ENCODE data around the gene MYO1B.

MYO1B gene

GRCh38 chr2:191245046-191245868 lies at the start of gene MYO1B:
TSS of gene MYO1B (plus strand) at chr2:191245404. CDS start at chr2:191276896, 31,492 bp downstream.
- peak; percentile 17 for DNase-seq

DNA sequence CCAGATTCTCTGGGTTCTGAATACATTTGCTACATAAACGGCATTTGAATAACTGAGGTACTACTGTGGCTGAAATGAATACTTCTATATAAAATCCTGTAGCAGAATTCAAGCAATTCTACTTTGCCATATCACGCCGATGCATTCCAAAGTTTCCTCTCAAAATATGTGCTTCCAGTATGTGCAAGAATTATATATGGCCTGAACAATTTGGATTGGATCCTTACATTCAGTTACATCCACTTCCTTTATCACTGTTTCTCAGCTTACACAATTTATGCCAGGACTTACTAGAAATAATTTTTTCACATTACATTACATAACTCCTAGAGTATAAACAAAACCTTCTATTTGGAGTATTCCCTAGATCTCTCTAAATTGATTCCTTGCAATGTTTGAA lies 48.1 kb upstream of the MYO1B start:
- no peak for DNase-seq

DNA sequence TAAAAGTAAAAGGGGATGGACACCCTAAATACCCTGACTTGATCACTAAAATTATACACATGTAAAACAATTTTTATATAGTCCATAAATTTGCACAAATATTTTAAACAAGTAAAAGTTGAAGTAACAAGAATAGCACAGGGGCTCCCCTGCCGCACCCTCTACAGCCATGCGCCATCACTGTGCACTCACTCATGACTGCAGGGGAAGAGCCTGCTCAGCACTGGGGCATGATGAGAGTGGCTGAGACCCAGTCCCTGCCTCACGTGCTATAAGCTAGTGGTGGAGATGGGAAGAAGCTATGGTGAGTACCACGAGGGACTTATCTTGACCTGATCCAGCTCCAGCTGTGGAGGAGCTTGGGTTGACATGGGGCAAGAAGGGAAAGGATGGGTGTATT lies 46.9 kb upstream of the MYO1B start:
- no peak for DNase-seq

- DNase-seq = no peak
Observed at GRCh38 chr2:191199929-191200512, 45.2 kb upstream of the MYO1B start.

DNA sequence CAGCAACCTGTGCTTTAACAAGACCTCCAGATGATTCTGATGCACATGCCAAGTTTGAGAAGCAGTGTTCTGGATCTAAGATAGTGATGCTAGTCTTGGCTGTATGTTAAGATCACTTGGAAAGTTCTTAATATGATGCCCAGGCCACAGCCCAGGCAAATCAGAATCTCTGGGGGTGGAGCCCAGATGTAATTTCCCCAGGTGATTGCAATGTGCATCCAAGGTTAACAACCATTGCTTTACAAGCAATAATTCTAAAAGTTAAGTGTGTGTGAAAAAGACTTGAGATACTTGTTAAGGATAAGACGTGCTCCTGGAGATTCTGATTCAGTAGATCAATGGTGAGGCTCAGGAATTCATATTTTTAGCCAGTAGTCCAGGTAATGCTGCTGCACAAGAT lies 44.3 kb upstream of the MYO1B start:
- no peak for DNase-seq

DNA sequence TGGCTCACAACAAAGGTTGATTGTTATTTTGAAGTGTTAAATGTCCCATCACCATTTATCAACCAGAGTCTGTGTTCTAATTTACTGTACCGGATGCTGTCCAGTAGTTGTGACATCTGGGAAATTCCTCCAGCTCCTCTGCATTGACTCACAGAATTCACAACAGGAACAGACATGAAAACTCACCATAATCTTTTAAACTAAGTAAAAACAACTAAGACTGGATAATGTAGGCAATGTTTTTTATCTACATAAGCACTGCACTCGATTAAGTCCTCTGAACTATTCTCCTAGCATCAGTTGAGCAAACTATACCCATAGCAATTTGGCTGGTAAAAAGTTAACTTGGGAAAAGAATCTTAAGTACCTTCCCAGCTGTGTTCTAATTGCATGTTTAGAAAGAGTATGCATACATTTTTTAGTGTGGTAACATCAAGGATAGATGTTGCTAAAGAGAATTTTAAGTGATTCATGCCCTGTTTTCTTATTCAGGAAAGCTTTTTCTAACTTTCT lies 42.9 kb upstream of the MYO1B start:
- no peak for DNase-seq

DNA sequence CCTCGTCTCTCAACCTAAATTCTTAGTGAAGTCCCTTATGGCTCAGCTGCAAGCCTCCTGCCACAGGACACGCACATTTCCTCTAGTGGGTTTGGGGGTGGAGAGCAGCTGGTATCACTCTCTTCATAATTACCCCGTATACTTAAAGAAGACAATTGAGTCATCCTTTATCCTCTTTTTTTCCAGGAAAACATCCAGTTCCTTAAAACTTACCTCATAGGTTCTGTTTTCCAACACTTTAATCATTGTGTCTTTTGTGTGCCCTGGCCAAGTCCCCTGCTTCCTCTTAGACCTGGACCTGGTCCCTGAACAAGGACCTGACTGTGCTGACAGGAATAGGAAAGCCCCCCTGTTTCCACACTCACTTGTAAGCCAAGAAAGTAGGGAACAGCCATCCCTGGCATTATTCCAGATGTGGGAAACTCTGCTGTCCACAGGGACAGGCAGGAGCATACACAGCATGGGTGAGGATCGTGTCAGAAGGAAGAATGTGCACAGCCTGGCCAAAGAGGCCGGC lies 42.3 kb upstream of the MYO1B start:
- DNase-seq = no peak

DNA sequence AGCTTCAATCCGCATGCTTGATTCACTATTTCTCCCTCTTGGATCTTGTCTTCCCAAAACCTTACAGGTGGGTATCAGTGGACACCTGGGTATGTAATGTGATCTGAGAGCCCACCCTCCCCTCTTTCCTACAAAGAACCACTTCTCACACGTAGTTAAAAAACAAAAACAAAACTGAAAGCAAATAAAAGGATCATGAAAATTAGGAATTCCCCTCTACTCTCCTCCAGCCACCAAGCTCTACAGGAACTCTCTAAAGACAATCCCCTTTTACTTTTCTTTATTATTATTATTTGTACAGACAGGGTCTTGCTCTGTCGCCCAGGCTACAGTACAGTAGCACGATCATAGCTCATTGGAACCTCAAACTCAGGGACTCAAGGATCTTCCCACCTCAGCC lies 40.8 kb upstream of the MYO1B start:
- DNase-seq = no peak

- no peak for DNase-seq
Observed at GRCh38 chr2:191206613-191207471, 38.4 kb upstream of the MYO1B start.

GRCh38 chr2:191209340-191209739 lies 35.9 kb upstream of the MYO1B start:
- no peak for DNase-seq

- no peak for DNase-seq
Observed at GRCh38 chr2:191212119-191212518, 33.1 kb upstream of the MYO1B start.

GRCh38 chr2:191213333-191213732 lies 31.9 kb upstream of the MYO1B start:
- DNase-seq = no peak

GRCh38 chr2:191215230-191215629 lies 30.0 kb upstream of the MYO1B start:
- DNase-seq = no peak

GRCh38 chr2:191215666-191216065 lies 29.5 kb upstream of the MYO1B start:
- DNase-seq = no peak

DNA sequence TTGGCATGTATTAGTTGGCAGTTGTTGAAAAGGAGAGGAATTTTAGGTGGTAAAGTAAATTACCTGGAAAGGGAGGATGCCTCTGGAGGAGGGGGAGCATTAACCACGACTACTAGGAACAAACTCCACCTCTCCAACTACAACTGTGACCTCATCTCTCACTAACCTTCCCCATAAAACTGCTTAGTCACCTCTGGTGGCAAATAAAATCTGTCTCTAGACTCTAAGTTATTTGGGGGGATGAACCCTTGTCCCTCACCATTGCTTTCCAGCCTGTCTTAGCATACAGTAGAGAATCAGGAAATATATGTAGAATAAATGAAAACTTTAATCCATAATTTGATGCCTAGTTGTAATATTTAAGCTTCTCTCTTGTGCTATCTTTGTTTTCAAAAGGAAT lies 27.6 kb upstream of the MYO1B start:
- DNase-seq = no peak

- DNase-seq = no peak
Observed at GRCh38 chr2:191218292-191218898, 26.8 kb upstream of the MYO1B start.

- DNase-seq = no peak
Observed at GRCh38 chr2:191220671-191221070, 24.5 kb upstream of the MYO1B start.

GRCh38 chr2:191221666-191222065 lies 23.5 kb upstream of the MYO1B start:
- DNase-seq = no peak

GRCh38 chr2:191222507-191222906 lies 22.7 kb upstream of the MYO1B start:
- DNase-seq = no peak

- DNase-seq = no peak
Observed at GRCh38 chr2:191222952-191223351, 22.3 kb upstream of the MYO1B start.

DNA sequence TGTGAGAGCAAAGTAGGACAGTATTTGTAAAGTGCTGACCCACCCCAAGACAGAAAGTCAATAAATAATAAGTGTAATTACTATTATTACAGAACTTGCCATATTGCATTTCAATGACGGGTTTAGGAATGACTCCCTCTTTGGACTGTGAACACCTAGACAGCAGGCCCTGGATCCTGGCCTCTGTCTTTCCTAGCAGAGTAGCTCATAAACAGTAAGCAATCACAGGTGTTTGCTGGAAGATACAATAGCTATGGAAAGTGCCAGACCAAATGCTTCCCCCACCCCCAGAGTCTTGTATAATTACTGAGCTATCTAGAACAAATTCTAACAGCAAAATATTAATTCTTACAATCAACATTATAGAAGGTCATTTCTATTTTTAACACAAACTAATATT lies 20.1 kb upstream of the MYO1B start:
- DNase-seq = no peak

GRCh38 chr2:191225690-191226089 lies 19.5 kb upstream of the MYO1B start:
- no peak for DNase-seq

DNA sequence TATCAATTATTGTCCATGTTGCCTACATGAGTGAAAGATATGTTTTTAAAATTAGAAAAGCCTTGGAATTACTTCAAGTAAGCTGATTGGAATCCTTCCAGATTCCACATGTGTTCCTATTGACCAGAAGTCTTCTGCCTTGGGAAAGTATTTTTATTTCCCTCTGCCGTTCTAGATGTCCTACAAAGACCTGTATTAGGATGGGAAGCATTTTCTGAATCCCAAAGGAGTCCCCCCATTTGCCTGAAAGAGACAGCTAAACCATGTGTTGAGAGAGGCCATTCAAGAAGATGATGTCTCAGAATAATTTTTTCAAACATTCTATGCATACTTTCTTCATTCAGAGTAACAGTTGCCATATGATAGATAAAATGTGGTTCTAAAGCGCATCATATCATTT lies 19.0 kb upstream of the MYO1B start:
- no peak for DNase-seq
